PC-3 (cell line): Measurements from ENCODE around the gene XPNPEP3. TPM values are rescaled to one million over a fixed set of nuclear protein-coding genes. Genes with fewer than 3 reads are reported as not detected.

Source experiments
- ATAC-seq: fragments of 200-7000 bp; cut with Tn5 transposase; 2 replicates; pipeline ENCODE4 v1.9.1; 2020; ENCODE audit warnings: mild to moderate bottlenecking, moderate library complexity
- BruUV-seq: library from RNA; stranded (reverse); fragments of 400-500 nt; replicated peaks from 2 replicates; lab custom pipeline; 2021; lab: Mats Ljungman, UMichigan
- CTCF ChIA-PET: fragments of 300-600 bp; sonication (Branson Sonifier 250); formaldehyde crosslinking; loops from one replicate; lab custom pipeline; 2022; ENCODE audit warnings: antibody characterized with exemption; lab: Charles Lee
- POLR2A ChIA-PET: fragments of 300-600 bp; sonication (Branson Sonifier 250); formaldehyde crosslinking; loops from one replicate; lab custom pipeline; 2022; ENCODE audit warnings: antibody characterized with exemption; ENCODE audit not compliant: unreplicated experiment; lab: Charles Lee
- DNase-seq: peaks from one replicate; pipeline ENCODE4 v3.0.0-alpha.2; 2015
- H2AFZ ChIP-seq: fragments of 300-600 bp; sonication (generic); 2 replicates; pipeline ENCODE4 v1.6.0; 2016; ENCODE audit warnings: antibody characterized with exemption, low read length
- H3F3A ChIP-seq: fragments of 300-600 bp; sonication (generic); one replicate; pipeline ENCODE4 v1.6.0; 2017; ENCODE audit warnings: antibody characterized with exemption, low read length, control low read depth, mild to moderate bottlenecking; ENCODE audit not compliant: unreplicated experiment
- H3K27ac ChIP-seq: fragments of 300-600 bp; sonication (generic); 2 replicates; pipeline ENCODE4 v1.5.1; 2016; ENCODE audit warnings: mild to moderate bottlenecking, low read length
- H3K27me3 ChIP-seq: fragments of 300-600 bp; sonication (generic); 2 replicates; pipeline ENCODE4 v1.6.1; 2016; ENCODE audit warnings: low read length, mixed read lengths
- H3K36me3 ChIP-seq: fragments of 300-600 bp; sonication (generic); 2 replicates; pipeline ENCODE4 v1.6.1; 2016; ENCODE audit warnings: low read depth, mixed run types, low read length, mixed read lengths
- H3K4me1 ChIP-seq: fragments of 300-600 bp; sonication (generic); 2 replicates; pipeline ENCODE4 v1.5.1; 2016; ENCODE audit warnings: low read length; ENCODE audit not compliant: insufficient read depth
- H3K4me2 ChIP-seq: fragments of 300-600 bp; sonication (generic); 2 replicates; pipeline ENCODE4 v1.6.0; 2016; ENCODE audit warnings: low read length
- H3K4me3 ChIP-seq: fragments of 300-600 bp; sonication (generic); 2 replicates; pipeline ENCODE4 v1.5.1; 2016; ENCODE audit warnings: mild to moderate bottlenecking, low read length, mixed read lengths
- H3K79me2 ChIP-seq: fragments of 300-600 bp; sonication (generic); 2 replicates; pipeline ENCODE4 v1.6.1; 2017; ENCODE audit warnings: low read length, mixed read lengths
- H3K9ac ChIP-seq: fragments of 300-600 bp; sonication (generic); 2 replicates; pipeline ENCODE4 v1.6.0; 2016; ENCODE audit warnings: mild to moderate bottlenecking, low read length
- H3K9me2 ChIP-seq: fragments of 300-600 bp; sonication (generic); replicated peaks from 2 replicates; pipeline ENCODE4 v1.6.1; 2016; ENCODE audit warnings: mixed run types, low read length, mixed read lengths
- H3K9me3 ChIP-seq: fragments of 300-600 bp; sonication (generic); 2 replicates; pipeline ENCODE4 v1.6.1; 2016; ENCODE audit warnings: low read length, mixed read lengths
- H4K20me1 ChIP-seq: fragments of 300-600 bp; sonication (generic); 2 replicates; pipeline ENCODE4 v1.6.1; 2016; ENCODE audit warnings: low read length, mixed read lengths
- EZH2 ChIP-seq: fragments of 300-600 bp; sonication (generic); IDR thresholded peaks from one replicate; pipeline ENCODE4 v1.6.1; 2017; ENCODE audit warnings: antibody characterized with exemption, mild to moderate bottlenecking, low read length; ENCODE audit not compliant: unreplicated experiment
- EZH2phosphoT487 ChIP-seq: fragments of 300-600 bp; sonication (generic); IDR thresholded peaks from 2 replicates; pipeline ENCODE4 v1.6.1; 2018; ENCODE audit warnings: mild to moderate bottlenecking, antibody characterized with exemption, low read length, borderline replicate concordance
- intact Hi-C: fragments of 100-400 bp; cut with micrococcal nuclease; formaldehyde crosslinking; loops from 2 replicates; pipeline ENCODE4 v1.9.0; 2023
- total RNA-seq: library from RNA; depleted of rRNA; stranded (reverse); fragments of >200 nt; gene quantifications from 2 replicates; pipeline ENCODE4 v1.2.3, GENCODE V29; 2014
- TF ChIP-seq, protein P1 (sequence below): fragments of 300-600 bp; sonication (generic); conservative IDR thresholded peaks from 2 replicates; pipeline ENCODE4 v1.5.1; 2017; ENCODE audit warnings: antibody characterized with exemption, low read depth, mild to moderate bottlenecking, low read length

Gene XPNPEP3
- total RNA-seq, 1 experiment from 2014 or later, result 7.9 TPM

- Histone ChIP-seq H3K4me2 (no peak overlapping the region), H3K4me3 (no peak overlapping the region), H3F3A (no peaks in the 10 kb centered on the region), H3K79me2 (peaks cover 62% of the 10 kb centered on the region), H3K9ac (no peak overlapping the region), H3K27ac (no peak overlapping the region), H3K9me3 (no peaks in the 10 kb centered on the region), H4K20me1 (no peaks in the 10 kb centered on the region), H3K27me3 (no peaks in the 10 kb centered on the region), H3K4me1 (no peaks in the 10 kb centered on the region), H3K9me2 (no peaks in the 10 kb centered on the region), H2AFZ (no peak overlapping the region), H3K36me3 (peaks cover 13% of the 10 kb centered on the region)
- ChIA-PET CTCF (no interaction called here), POLR2A (no interaction called here)
- no TSS peak for BruUV-seq
- intact Hi-C loops, result no loop called here
- ATAC-seq (no peak), DNase-seq (no peak)
- TF ChIP-seq EZH2phosphoT487, result no peak
- TF ChIP-seq, protein P1, sequence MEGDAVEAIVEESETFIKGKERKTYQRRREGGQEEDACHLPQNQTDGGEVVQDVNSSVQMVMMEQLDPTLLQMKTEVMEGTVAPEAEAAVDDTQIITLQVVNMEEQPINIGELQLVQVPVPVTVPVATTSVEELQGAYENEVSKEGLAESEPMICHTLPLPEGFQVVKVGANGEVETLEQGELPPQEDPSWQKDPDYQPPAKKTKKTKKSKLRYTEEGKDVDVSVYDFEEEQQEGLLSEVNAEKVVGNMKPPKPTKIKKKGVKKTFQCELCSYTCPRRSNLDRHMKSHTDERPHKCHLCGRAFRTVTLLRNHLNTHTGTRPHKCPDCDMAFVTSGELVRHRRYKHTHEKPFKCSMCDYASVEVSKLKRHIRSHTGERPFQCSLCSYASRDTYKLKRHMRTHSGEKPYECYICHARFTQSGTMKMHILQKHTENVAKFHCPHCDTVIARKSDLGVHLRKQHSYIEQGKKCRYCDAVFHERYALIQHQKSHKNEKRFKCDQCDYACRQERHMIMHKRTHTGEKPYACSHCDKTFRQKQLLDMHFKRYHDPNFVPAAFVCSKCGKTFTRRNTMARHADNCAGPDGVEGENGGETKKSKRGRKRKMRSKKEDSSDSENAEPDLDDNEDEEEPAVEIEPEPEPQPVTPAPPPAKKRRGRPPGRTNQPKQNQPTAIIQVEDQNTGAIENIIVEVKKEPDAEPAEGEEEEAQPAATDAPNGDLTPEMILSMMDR, result no peak
- TF ChIP-seq EZH2, result no peak
Observed at GRCh38 chr22:40955571-40955970, 98.6 kb downstream of the XPNPEP3 start.

DNA sequence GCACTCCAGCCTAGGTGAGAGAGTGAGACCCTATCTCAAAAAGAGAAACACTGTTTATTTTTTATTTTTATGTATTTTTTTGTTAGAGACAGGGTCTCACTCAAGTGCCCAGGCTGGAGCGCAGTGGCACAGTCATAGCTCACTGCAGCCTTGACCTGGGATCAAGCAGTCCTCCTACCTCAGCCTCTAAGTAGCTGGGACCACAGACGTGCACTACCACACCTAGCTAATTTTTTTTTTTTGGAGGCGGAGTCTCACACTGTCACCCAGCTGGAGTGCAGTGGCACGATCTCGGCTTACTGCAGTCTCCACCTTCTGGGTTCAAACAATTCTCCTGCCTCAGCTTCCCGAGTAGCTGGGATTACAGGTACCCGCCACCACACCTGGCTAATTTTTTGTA lies 100.7 kb downstream of the XPNPEP3 start:
- Histone ChIP-seq H4K20me1 (no peaks in the 10 kb centered on the region), H3K27ac (no peak overlapping the region), H3K9me2 (no peaks in the 10 kb centered on the region), H3K79me2 (peaks cover 53% of the 10 kb centered on the region), H3K4me1 (no peaks in the 10 kb centered on the region), H2AFZ (no peak overlapping the region), H3K36me3 (peaks cover 13% of the 10 kb centered on the region), H3K4me2 (no peak overlapping the region), H3K9me3 (no peaks in the 10 kb centered on the region), H3K27me3 (no peaks in the 10 kb centered on the region), H3F3A (no peaks in the 10 kb centered on the region), H3K4me3 (no peak overlapping the region), H3K9ac (no peak overlapping the region)
- no peak for ATAC-seq
- intact Hi-C loops, result no loop called here
- POLR2A ChIA-PET, result no interaction called here
- no TSS peak for BruUV-seq
- TF ChIP-seq EZH2 (no peak), EZH2phosphoT487 (no peak)
- TF ChIP-seq, protein P1, result no peak
- no peak for DNase-seq
- CTCF ChIA-PET, result no interaction called here

- Histone ChIP-seq H3K27me3 (no peaks in the 10 kb centered on the region), H3K4me1 (no peaks in the 10 kb centered on the region), H4K20me1 (no peaks in the 10 kb centered on the region), H3K36me3 (peaks cover 13% of the 10 kb centered on the region), H3K9me3 (no peaks in the 10 kb centered on the region), H2AFZ (no peak overlapping the region), H3K4me3 (no peak overlapping the region), H3K9ac (no peak overlapping the region), H3K9me2 (no peaks in the 10 kb centered on the region), H3K4me2 (no peak overlapping the region), H3K27ac (no peak overlapping the region), H3F3A (no peaks in the 10 kb centered on the region), H3K79me2 (peaks cover 46% of the 10 kb centered on the region)
- ATAC-seq (peak; percentile 60), DNase-seq (no peak)
- ChIA-PET POLR2A (no interaction called here), CTCF (no interaction called here)
- TF ChIP-seq EZH2 (no peak), EZH2phosphoT487 (no peak)
- TF ChIP-seq, protein P1, result no peak
- intact Hi-C loops, result no loop called here
- BruUV-seq, result no TSS peak
Observed at GRCh38 chr22:40958299-40958698, 101.4 kb downstream of the XPNPEP3 start.
